Gastrocnemius medialis (tissue), 4 donors: Measurements from ENCODE around the gene ZMAT3. TPM values are rescaled to one million over a fixed set of nuclear protein-coding genes. Genes with fewer than 3 reads are reported as not detected.

Source experiments
- ATAC-seq, 2 donors: fragments of 150-250 bp; one replicate each; pipeline ENCODE4 v1.9.1; 2016
- DNase-seq, 2 donors: peaks; one replicate each; pipeline ENCODE4 v3.0.0-alpha.2; 2019
- H3K27ac ChIP-seq, 4 donors: fragments of 200-600 bp; sonication (generic); 1 replicate in 1 of 4; 2 replicates in 3 of 4; pipeline ENCODE4 v1.5.1; 2016 to 2018; ENCODE audit warnings: mild to moderate bottlenecking in 2 of 4, moderate library complexity in 1 of 4
- H3K27me3 ChIP-seq, 3 donors: fragments of 200-600 bp; sonication (generic) in 2 of 3; 1 replicate in 1 of 3; 2 replicates in 2 of 3; pipeline versions ENCODE4 v1.5.1 to v1.6.0; 2016 to 2019; ENCODE audit warnings: mild to moderate bottlenecking in 1 of 3, moderate library complexity in 1 of 3
- H3K36me3 ChIP-seq, 2 donors: fragments of 200-600 bp; sonication (generic) in 1 of 2; one replicate each; pipeline ENCODE4 v1.5.1; 2017 to 2018
- H3K4me1 ChIP-seq, 2 donors: fragments of 200-600 bp; sonication (generic) in 1 of 2; one replicate each; pipeline ENCODE4 v1.5.1; 2016 to 2017; ENCODE audit warnings: mild to moderate bottlenecking in 2 of 2
- H3K4me3 ChIP-seq, 4 donors: fragments of 200-600 bp; sonication (generic) in 3 of 4; 1 replicate in 1 of 4; 2 replicates in 3 of 4; pipeline ENCODE4 v1.5.1; 2016 to 2019; ENCODE audit warnings: mild to moderate bottlenecking in 2 of 4
- H3K9me3 ChIP-seq, 3 donors: fragments of 200-600 bp; sonication (generic) in 2 of 3; 1 replicate in 1 of 3; 2 replicates in 2 of 3; pipeline ENCODE4 v1.5.1; 2016 to 2019
- POLR2A ChIP-seq, 2 donors: fragments of 450-650 bp; IDR thresholded peaks; one replicate each; pipeline ENCODE4 v1.6.1; 2017; ENCODE audit warnings: antibody characterized with exemption in 2 of 2, mild to moderate bottlenecking in 2 of 2, moderate library complexity in 2 of 2
- in situ Hi-C, 4 donors: fragments of 200-750 bp; cut with MboI; loops; one replicate each; pipeline versions ENCODE4 v1.15.0 to v1.8.0; 2017; ENCODE audit warnings: low sequenced_read_pairs in 4 of 4
- intact Hi-C: fragments of 100-400 bp; cut with DNase I; formaldehyde crosslinking; loops from one replicate; pipeline ENCODE4 v1.15.1; 2023; ENCODE audit warnings: low total_unique reads
- total RNA-seq, 4 donors: library from RNA; depleted of rRNA; stranded (reverse); fragments of >200 nt; gene quantifications; one replicate each; pipeline versions ENCODE4 v1.1.0 to v1.2.3, GENCODE V29; 2016
- TF ChIP-seq, protein P1 (sequence below), 5 experiments: fragments of 450-650 bp in 3 of 5; fragments of 200-600 bp in 2 of 5; sonication (generic) in 2 of 5; IDR thresholded peaks in 4 of 5; conservative IDR thresholded peaks in 1 of 5; 1 replicate in 4 of 5; 2 replicates in 1 of 5; pipeline ENCODE4 v1.5.1; 2016 to 2019; ENCODE audit warnings: antibody characterized with exemption in 5 of 5, mild to moderate bottlenecking in 3 of 5, moderate library complexity in 3 of 5

ZMAT3 gene
- total RNA-seq, 4 donors from 2014 or later = 3.8 to 9.7 (median 7.3) TPM

DNA sequence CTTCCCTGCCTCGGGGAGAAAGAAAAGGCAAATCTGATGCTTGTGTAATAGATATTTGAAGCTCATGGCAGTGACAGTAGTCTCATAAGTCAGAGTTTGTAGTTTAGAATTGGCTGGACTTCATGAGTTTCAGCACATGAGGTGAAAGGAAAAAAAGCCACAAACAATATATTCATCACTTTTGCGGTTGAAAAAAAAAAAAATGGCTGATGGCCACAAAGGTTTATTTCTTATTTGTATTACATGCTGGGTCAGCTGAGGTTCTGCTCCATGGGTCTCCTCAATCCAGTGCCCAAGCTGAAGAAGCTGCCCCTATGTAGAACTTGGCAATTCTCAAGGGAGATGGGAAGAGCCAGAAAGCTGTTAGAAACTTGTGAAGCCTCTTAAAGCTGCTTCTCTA, 2.2 kb upstream of the ZMAT3 start:
- H3K36me3 ChIP-seq = no peaks in the 10 kb centered on the region
- H3K4me3 ChIP-seq = no peak overlapping the region
- H3K9me3 ChIP-seq = no peaks in the 10 kb centered on the region
- peaks cover 5 to 6% of the 10 kb centered on the region in 2 donors for H3K4me1 ChIP-seq
- in situ Hi-C loops = no loop called here
- ATAC-seq (no peak), DNase-seq (no peak)
- H3K27ac ChIP-seq = no peak overlapping the region
- intact Hi-C loops = loop anchor here (5.0 kb wide), 2 partner anchors 57 to 483 kb away; no protein-coding TSS in a partner anchor
- no peaks in the 10 kb centered on the region for H3K27me3 ChIP-seq
- no peak for TF ChIP-seq POLR2A (IDR thresholded peaks at IDR 0.05)
- TF ChIP-seq, protein P1, sequence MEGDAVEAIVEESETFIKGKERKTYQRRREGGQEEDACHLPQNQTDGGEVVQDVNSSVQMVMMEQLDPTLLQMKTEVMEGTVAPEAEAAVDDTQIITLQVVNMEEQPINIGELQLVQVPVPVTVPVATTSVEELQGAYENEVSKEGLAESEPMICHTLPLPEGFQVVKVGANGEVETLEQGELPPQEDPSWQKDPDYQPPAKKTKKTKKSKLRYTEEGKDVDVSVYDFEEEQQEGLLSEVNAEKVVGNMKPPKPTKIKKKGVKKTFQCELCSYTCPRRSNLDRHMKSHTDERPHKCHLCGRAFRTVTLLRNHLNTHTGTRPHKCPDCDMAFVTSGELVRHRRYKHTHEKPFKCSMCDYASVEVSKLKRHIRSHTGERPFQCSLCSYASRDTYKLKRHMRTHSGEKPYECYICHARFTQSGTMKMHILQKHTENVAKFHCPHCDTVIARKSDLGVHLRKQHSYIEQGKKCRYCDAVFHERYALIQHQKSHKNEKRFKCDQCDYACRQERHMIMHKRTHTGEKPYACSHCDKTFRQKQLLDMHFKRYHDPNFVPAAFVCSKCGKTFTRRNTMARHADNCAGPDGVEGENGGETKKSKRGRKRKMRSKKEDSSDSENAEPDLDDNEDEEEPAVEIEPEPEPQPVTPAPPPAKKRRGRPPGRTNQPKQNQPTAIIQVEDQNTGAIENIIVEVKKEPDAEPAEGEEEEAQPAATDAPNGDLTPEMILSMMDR (IDR thresholded peaks at IDR 0.05 in 4 of 5, conservative IDR thresholded peaks at IDR 0.05 in 1 of 5) = no peak

DNA sequence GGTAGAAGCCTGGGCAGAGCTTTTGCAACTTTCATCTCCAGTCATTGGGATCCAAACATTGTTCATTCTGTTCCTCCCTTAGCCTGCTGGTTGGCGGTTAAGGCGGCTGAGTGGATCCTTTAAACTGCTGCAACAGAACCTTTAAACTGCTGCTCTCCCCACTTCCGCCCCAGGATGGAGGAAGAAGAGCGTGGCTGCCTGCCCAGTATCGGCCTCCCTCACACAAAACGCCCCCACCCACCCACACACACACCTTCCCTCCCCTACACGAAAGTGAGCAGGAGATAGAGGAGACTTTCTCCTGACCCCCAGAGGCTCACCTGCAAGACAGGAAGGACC, 460 bp upstream of the ZMAT3 start:
- TF ChIP-seq, protein P1 (IDR thresholded peaks at IDR 0.05 in 4 of 5, conservative IDR thresholded peaks at IDR 0.05 in 1 of 5) = no peak
- TF ChIP-seq POLR2A (IDR thresholded peaks at IDR 0.05) = no peak
- H3K36me3 ChIP-seq = no peaks in the 10 kb centered on the region
- ATAC-seq (no peak), DNase-seq (peak in 1 of 2 donors; percentile 2)
- H3K27me3 ChIP-seq = no peaks in the 10 kb centered on the region
- in situ Hi-C loops = no loop called here
- H3K4me1 ChIP-seq = peaks cover 5 to 6% of the 10 kb centered on the region in 2 donors
- H3K4me3 ChIP-seq = peak overlapping the region; percentile 63 to 82 (median 70)
- intact Hi-C loops = loop anchor here (5.0 kb wide), 2 partner anchors 55 to 485 kb away; no protein-coding TSS in a partner anchor
- peak overlapping the region; percentile 76 to 92 (median 84) for H3K27ac ChIP-seq
- no peaks in the 10 kb centered on the region for H3K9me3 ChIP-seq

DNA sequence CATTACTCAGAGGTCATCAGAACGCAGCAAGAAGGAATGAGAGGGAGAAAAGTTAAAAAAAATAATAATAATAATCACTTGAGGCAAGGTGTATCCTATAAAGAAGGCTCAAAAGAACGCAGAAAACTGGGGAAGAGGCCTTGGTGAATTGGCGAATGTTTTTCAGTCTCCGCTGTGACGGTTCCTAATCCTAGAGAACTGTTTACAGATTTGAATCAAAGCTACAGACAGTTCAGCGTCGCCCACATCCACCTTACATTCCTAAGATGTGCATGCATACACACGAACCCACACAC, 634 bp downstream of the ZMAT3 start:
- peaks cover 0 to 7% of the 10 kb centered on the region in 2 donors for H3K36me3 ChIP-seq

GRCh38 chr3:179069762-179070390, 1.7 kb downstream of the ZMAT3 start:
- DNase-seq (no peak), ATAC-seq (no peak)
- in situ Hi-C loops = no loop called here
- H3K36me3 ChIP-seq = peaks cover 0 to 10% of the 10 kb centered on the region in 2 donors
- H3K27me3 ChIP-seq = no peaks in the 10 kb centered on the region
- peaks cover 5 to 6% of the 10 kb centered on the region in 2 donors for H3K4me1 ChIP-seq
- H3K4me3 ChIP-seq = no peak overlapping the region
- intact Hi-C loops = loop anchor here (2.0 to 5.0 kb wide), 3 partner anchors 53 to 487 kb away; partner anchors contain the start of gene PIK3CA
- TF ChIP-seq, protein P1 (IDR thresholded peaks at IDR 0.05 in 4 of 5, conservative IDR thresholded peaks at IDR 0.05 in 1 of 5) = no peak
- no peak for TF ChIP-seq POLR2A (IDR thresholded peaks at IDR 0.05)
- H3K27ac ChIP-seq = no peak overlapping the region
- H3K9me3 ChIP-seq = no peaks in the 10 kb centered on the region

More for the DNA sequence above, 634 bp downstream of the ZMAT3 start:
- peak overlapping the region; percentile 63 to 82 (median 70) for H3K4me3 ChIP-seq
- no peaks in the 10 kb centered on the region for H3K27me3 ChIP-seq
- H3K4me1 ChIP-seq = peaks cover 5 to 6% of the 10 kb centered on the region in 2 donors
- in situ Hi-C loops (no loop called here), intact Hi-C loops (loop anchor here (2.0 to 5.0 kb wide), 3 partner anchors 54 to 486 kb away; partner anchors contain the start of gene PIK3CA)
- DNase-seq (no peak), ATAC-seq (no peak)
- TF ChIP-seq POLR2A (IDR thresholded peaks at IDR 0.05) = no peak
- TF ChIP-seq, protein P1 (IDR thresholded peaks at IDR 0.05 in 4 of 5, conservative IDR thresholded peaks at IDR 0.05 in 1 of 5) = no peak
- H3K9me3 ChIP-seq = no peaks in the 10 kb centered on the region
- H3K27ac ChIP-seq = peak overlapping the region; percentile 76 to 92 (median 84)
